H1 (cell line): ENCODE measurements around the gene GPATCH2L. TPM values are rescaled to one million over a fixed set of nuclear protein-coding genes. Genes with fewer than 3 reads are reported as not detected.
A peak's percentile ranks its signal among the peaks of the same experiment; 100 is the strongest.

ENCODE experiments used
- KDM1A ChIP-seq: fragments of 200-600, 300-600 bp; sonication (generic); IDR thresholded peaks from 2 replicates; pipeline ENCODE4 v1.7.1; 2016; ENCODE audit warnings: mild to moderate bottlenecking, low read length, borderline replicate concordance
- KDM4A ChIP-seq: IDR thresholded peaks from one replicate; pipeline ENCODE4 v1.7.1; 2012; ENCODE audit warnings: low read depth, mild to moderate bottlenecking, moderate library complexity, low read length, inconsistent platforms; ENCODE audit not compliant: severe bottlenecking
- NANOG ChIP-seq: IDR thresholded peaks from 2 replicates; pipeline ENCODE4 v1.6.1; 2011; ENCODE audit warnings: low read length, low read depth, mild to moderate bottlenecking, inconsistent platforms; ENCODE audit not compliant: insufficient read depth, poor library complexity, severe bottlenecking
- polyA plus RNA-seq, 7 experiments: library from polyadenylated mRNA; depleted of rRNA in 3 of 7; stranded (reverse) in 5 of 7; unstranded in 2 of 7; fragments of >200 nt in 5 of 7; fragments of 200-250 nt in 2 of 7; gene quantifications; 1 replicate in 5 of 7; 2 replicates in 1 of 7; 4 replicates in 1 of 7; pipeline versions ENCODE4 v1.2.1 to v1.2.3, GENCODE V29; 2011 to 2013; ENCODE audit warnings: missing spikeins in 2 of 7, mixed read lengths in 2 of 7
- total RNA-seq: library from RNA; stranded (reverse); fragmentation: NEBNext Ultra II Directional; extraction: Animal tissue kit (Norgen Biotek cat#: 25700); gene quantifications from 2 replicates; pipeline ENCODE4 v1.2.1, GENCODE V29; 2021

The GPATCH2L gene
- total and polyA plus RNA-seq, 2 of the 8 experiments (the other 6 are each of a cell fraction or from before 2014, with no cell fraction given): 26.0 to 54.9 TPM

- peak; percentile 91 for TF ChIP-seq KDM1A
- peak; percentile 77 for TF ChIP-seq NANOG
- TF ChIP-seq KDM4A: peak; percentile 39
Observed at GRCh38 chr14:76138758-76139723, 12.7 kb upstream of the GPATCH2L start (continued).
